Measurements from ENCODE around the gene PTGER1. TPM values are rescaled to one million over a fixed set of nuclear protein-coding genes. Genes with fewer than 3 reads are reported as not detected.

The PTGER1 gene
- total and polyA plus RNA-seq, 9 of the 15 experiments (the other 6 are each of a cell fraction or from before 2014, with no cell fraction given): 0.06 to 0.36 (median 0.31) TPM; not detected in 5

- TF ChIP-seq VEZF1 (CRISPR knock-in tag; IDR thresholded peaks at IDR 0.05): peak; percentile 96
- TF ChIP-seq NR1H2 (CRISPR knock-in tag; IDR thresholded peaks at IDR 0.05): 0 out of 2 replicates have a peak, but pooled peaks have one; percentile 53
- TF ChIP-seq ZNF512 (tag; IDR thresholded peaks at IDR 0.05): no peak
- no peak for TF ChIP-seq CBX2 (IDR thresholded peaks at IDR 0.05; ENCODE audit: insufficient read depth, low read length, poor library complexity, severe bottlenecking)
- no peak for TF ChIP-seq MITF (IDR thresholded peaks at IDR 0.05)
- no peak for TF ChIP-seq ZNF280A (IDR thresholded peaks at IDR 0.05; ENCODE audit: low read depth, partially characterized antibody)
- TF ChIP-seq ZBTB7A (IDR thresholded peaks at IDR 0.05; ENCODE audit: borderline replicate concordance, control insufficient read depth, low read depth, low read length): peak; percentile 94; the same call in 1 of the 2 replicates
- TF ChIP-seq DNMT1 (IDR thresholded peaks at IDR 0.05): no peak
- 0 out of 2 replicates have a peak, but pooled peaks have one; percentile 56 for TF ChIP-seq OTX1 (CRISPR knock-in tag; IDR thresholded peaks at IDR 0.05)
- no peak for TF ChIP-seq HIVEP1 (CRISPR knock-in tag; IDR thresholded peaks at IDR 0.05)
- peak; percentile 96 for TF ChIP-seq SUPT5H (IDR thresholded peaks at IDR 0.05)
- no peak for TF ChIP-seq BCL6 (CRISPR knock-in tag; IDR thresholded peaks at IDR 0.05)
- TF ChIP-seq FIP1L1 (IDR thresholded peaks at IDR 0.05; ENCODE audit: low read depth, low read length, poor library complexity, severe bottlenecking): peak; percentile 99
- TF ChIP-seq FOS (IDR thresholded peaks at IDR 0.05; ENCODE audit: extremely low read depth, insufficient read length): no peak
- no peak for TF ChIP-seq CAMTA2 (CRISPR knock-in tag; conservative IDR thresholded peaks at IDR 0.05)
- no peak for TF ChIP-seq ZNF174 (CRISPR knock-in tag; IDR thresholded peaks at IDR 0.05)
- no peak for TF ChIP-seq ZNF449 (CRISPR knock-in tag; IDR thresholded peaks at IDR 0.05)
- TF ChIP-seq TARDBP (IDR thresholded peaks at IDR 0.05): peak; percentile 63; the same call in 1 of the 2 replicates
- TF ChIP-seq ZNF311 (CRISPR knock-in tag; IDR thresholded peaks at IDR 0.05): no peak
- TF ChIP-seq NR2C1 (IDR thresholded peaks at IDR 0.05): no peak
- TF ChIP-seq NR2C1 (tag; IDR thresholded peaks at IDR 0.05): no peak
- TF ChIP-seq NFIC (IDR thresholded peaks at IDR 0.05): no peak
Observed at GRCh38 chr19:14517840-14518505, 42.8 kb upstream of the PTGER1 start, which contains the start of gene DNAJB1 (continued).
